PFSK-1 (cell line): ENCODE measurements around the gene LPXN.

Experiments used
- FOXP2 ChIP-seq: optimal IDR thresholded peaks from 2 replicates; pipeline ENCODE3; 2011; ENCODE audit warnings: borderline replicate concordance, control low read depth, inconsistent platforms; ENCODE audit not compliant: insufficient read depth; ENCODE audit errors: extremely low read length, extremely low read depth
- POLR2AphosphoS5 ChIP-seq: IDR thresholded peaks from 2 replicates; pipeline ENCODE4 v1.6.1; 2012; ENCODE audit warnings: low read depth, mild to moderate bottlenecking, control low read depth, low read length, moderate library complexity
- REST ChIP-seq, 2 experiments: IDR thresholded peaks; 2 replicates each; pipeline versions ENCODE4 v1.6.1 to v1.8.0; 2011 to 2012; ENCODE audit warnings: low read depth in 2 of 2, low read length in 2 of 2, control low read depth in 1 of 2, inconsistent platforms in 1 of 2, mild to moderate bottlenecking in 1 of 2, moderate library complexity in 1 of 2; ENCODE audit not compliant: insufficient read depth in 1 of 2
- SIN3A ChIP-seq: IDR thresholded peaks from 2 replicates; pipeline ENCODE4 v1.6.1; 2012; ENCODE audit warnings: mild to moderate bottlenecking, low read length, moderate library complexity, borderline replicate concordance; ENCODE audit not compliant: insufficient read depth
- TAF1 ChIP-seq: IDR thresholded peaks from 2 replicates; pipeline ENCODE4 v1.6.1; 2012; ENCODE audit warnings: low read length, control low read depth, borderline replicate concordance; ENCODE audit not compliant: insufficient read depth

The LPXN gene

GRCh38 chr11:58579192-58580129 lies 3.8 kb upstream of the LPXN start:
- TF ChIP-seq POLR2AphosphoS5 (peak; percentile 94), REST (IDR thresholded peaks at IDR 0.05; ENCODE audit: insufficient read depth in 1 of 2, low read depth in 2 of 2, low read length in 2 of 2) (peak; percentile 18 to 48; a peak in 1 of 4 replicates), FOXP2 (peak; percentile 85), TAF1 (peak; percentile 90), SIN3A (peak; percentile 85)

DNA sequence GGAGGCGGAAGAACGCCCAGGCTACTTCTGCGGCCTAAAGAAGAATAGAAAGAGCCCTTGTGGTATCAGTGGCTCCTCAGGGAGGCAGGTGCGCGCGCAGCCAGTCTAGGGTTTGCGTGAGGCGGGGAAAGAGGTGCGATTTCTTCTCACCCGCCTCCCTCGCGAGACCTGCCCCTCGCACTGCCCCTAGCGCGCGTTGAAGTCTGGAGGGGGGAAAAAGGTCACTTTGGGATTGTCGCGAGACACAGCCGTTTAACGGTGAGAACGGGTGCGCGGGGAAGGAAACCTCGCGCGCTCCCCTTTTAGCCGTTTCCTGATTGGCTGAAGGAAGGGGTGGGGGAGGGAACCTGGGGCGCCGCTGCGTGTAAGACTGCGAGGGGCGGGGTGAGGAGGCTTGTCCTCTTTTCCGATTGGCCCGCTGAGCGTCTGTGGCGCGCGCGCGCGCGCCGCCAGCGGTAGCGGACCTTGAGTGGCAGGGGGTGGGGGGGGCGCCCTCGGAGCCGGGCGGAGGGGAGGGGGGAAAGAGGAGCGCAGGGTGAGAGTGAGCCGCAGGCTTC lies 3.1 kb upstream of the LPXN start, which contains the start of gene ZFP91:
Gene ZFP91, plus strand, starts transcription at position 429 of the 557 bp plus-strand sequence. CDS start 219 bp downstream, outside the sequence.
- TF ChIP-seq SIN3A (no peak), FOXP2 (peak; percentile 10), TAF1 (0 out of 2 replicates have a peak, but pooled peaks have one; percentile 3), POLR2AphosphoS5 (no peak; the same call in none of the 2 replicates), REST (IDR thresholded peaks at IDR 0.05; ENCODE audit: insufficient read depth in 1 of 2, low read depth in 2 of 2, low read length in 2 of 2) (no peak)

DNA sequence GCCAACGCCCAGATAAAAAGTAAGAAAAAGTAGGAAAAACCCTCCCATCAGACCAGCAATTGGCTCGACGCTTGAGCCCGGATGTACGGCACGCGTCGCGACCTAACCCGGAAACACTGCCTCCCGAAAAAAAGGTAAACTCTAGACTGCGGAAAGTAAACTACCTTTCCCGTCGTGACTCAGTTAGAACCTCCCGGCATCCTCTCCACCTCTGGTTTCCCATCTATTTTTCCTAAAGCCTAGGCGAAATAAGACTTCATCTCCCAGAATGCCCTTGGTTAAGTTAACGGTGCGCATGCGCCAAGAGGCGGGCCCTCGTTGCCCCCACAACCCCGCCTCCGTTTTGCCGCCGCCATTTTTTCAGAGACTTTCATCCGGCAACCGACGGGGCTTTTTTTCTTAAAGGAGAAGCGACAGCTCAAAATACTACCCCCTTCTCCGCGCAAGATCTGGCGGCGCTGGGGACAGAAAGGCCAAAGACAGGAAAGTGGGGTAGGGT lies 2.5 kb upstream of the LPXN start:
- TF ChIP-seq POLR2AphosphoS5 (peak; percentile 83), SIN3A (peak; percentile 67; the same call in 1 of the 2 replicates), TAF1 (peak; percentile 84; the same call in 1 of the 2 replicates), FOXP2 (peak; percentile 71), REST (IDR thresholded peaks at IDR 0.05; ENCODE audit: insufficient read depth in 1 of 2, low read depth in 2 of 2, low read length in 2 of 2) (no peak; a peak in 1 of 4 replicates)

GRCh38 chr11:58577555-58578135 lies 2.0 kb upstream of the LPXN start:
- TF ChIP-seq FOXP2 (no peak), TAF1 (no peak), REST (IDR thresholded peaks at IDR 0.05; ENCODE audit: insufficient read depth in 1 of 2, low read depth in 2 of 2, low read length in 2 of 2) (no peak; a peak in 1 of 4 replicates), SIN3A (no peak), POLR2AphosphoS5 (no peak)
